OCI-LY1 (cell line): Measurements from ENCODE around the gene HDGFL2.

Experiments
- H2AFZ ChIP-seq: fragments of 200-600 bp; sonication (generic), shearing (Covaris generic); 2 replicates; pipeline ENCODE4 v1.6.0; 2014; ENCODE audit warnings: antibody characterized with exemption, mild to moderate bottlenecking, low read length
- H3F3A ChIP-seq: fragments of 200-600 bp; sonication (generic), shearing (Covaris generic); 2 replicates; pipeline ENCODE4 v1.6.0; 2014; ENCODE audit warnings: mild to moderate bottlenecking, antibody characterized with exemption, low read length, moderate library complexity; ENCODE audit not compliant: insufficient read depth
- H3K27ac ChIP-seq: fragments of 200-600 bp; sonication (generic); 2 replicates; pipeline ENCODE4 v1.5.1; 2014; ENCODE audit warnings: low read length, mixed run types, mild to moderate bottlenecking, low read depth; ENCODE audit not compliant: poor library complexity, severe bottlenecking
- H3K27me3 ChIP-seq: fragments of 200-600 bp; sonication (generic); 2 replicates; pipeline ENCODE4 v1.6.0; 2014; ENCODE audit warnings: antibody characterized with exemption, mild to moderate bottlenecking, low read length, moderate library complexity; ENCODE audit not compliant: insufficient read depth
- H3K36me3 ChIP-seq: fragments of 200-600 bp; sonication (generic); 2 replicates; pipeline ENCODE4 v1.6.1; 2014; ENCODE audit warnings: mild to moderate bottlenecking, antibody characterized with exemption, low read length, moderate library complexity, mixed read lengths; ENCODE audit not compliant: insufficient read depth
- H3K4me1 ChIP-seq: fragments of 200-600 bp; sonication (generic); 2 replicates; pipeline ENCODE4 v1.5.1; 2014; ENCODE audit warnings: mild to moderate bottlenecking, low read length, moderate library complexity; ENCODE audit not compliant: insufficient read depth, severe bottlenecking
- H3K4me2 ChIP-seq: fragments of 200-600 bp; sonication (generic), shearing (Covaris generic); 2 replicates; pipeline ENCODE4 v1.6.1; 2014; ENCODE audit warnings: low read length
- H3K4me3 ChIP-seq: fragments of 200-600 bp; sonication (generic); 2 replicates; pipeline ENCODE4 v1.5.1; 2014; ENCODE audit warnings: low read length, low read depth, mild to moderate bottlenecking, mixed read lengths; ENCODE audit not compliant: poor library complexity, severe bottlenecking
- H3K79me2 ChIP-seq: fragments of 200-600 bp; shearing (Covaris generic); 2 replicates; pipeline ENCODE4 v1.6.1; 2016; ENCODE audit warnings: mixed run types, low read length, mixed read lengths; ENCODE audit not compliant: insufficient read depth
- H3K9ac ChIP-seq: fragments of 200-600 bp; sonication (generic), shearing (Covaris generic); 2 replicates; pipeline ENCODE4 v1.6.1; 2014; ENCODE audit warnings: mild to moderate bottlenecking, low read length, mixed read lengths
- H3K9me2 ChIP-seq: fragments of 200-600 bp; sonication (generic), shearing (Covaris generic); 2 replicates; pipeline ENCODE4 v1.6.1; 2014; ENCODE audit warnings: low read depth, mild to moderate bottlenecking, low read length, mixed read lengths
- H3K9me3 ChIP-seq: fragments of 200-600 bp; shearing (Covaris generic); 2 replicates; pipeline ENCODE4 v1.6.1; 2014; ENCODE audit warnings: low read length, mixed read lengths
- H4K20me1 ChIP-seq: fragments of 200-600 bp; sonication (generic), shearing (Covaris generic); 2 replicates; pipeline ENCODE4 v1.6.0; 2016; ENCODE audit warnings: mild to moderate bottlenecking, low read length; ENCODE audit not compliant: insufficient read depth
- CTCF ChIP-seq: fragments of 200-600 bp; sonication (generic), shearing (Covaris generic); IDR thresholded peaks from 2 replicates; pipeline ENCODE4 v1.5.1; 2017; ENCODE audit warnings: mild to moderate bottlenecking, antibody characterized with exemption, low read length, moderate library complexity, mixed read lengths
- EZH2 ChIP-seq: fragments of 200-600 bp; sonication (generic), shearing (Covaris generic); IDR thresholded peaks from 2 replicates; pipeline ENCODE4 v1.8.0; 2017; ENCODE audit warnings: borderline replicate concordance, mixed run types, mild to moderate bottlenecking, antibody characterized with exemption, low read length, moderate library complexity, mixed read lengths

Gene HDGFL2

GRCh38 chr19:4493104-4493928, 21.2 kb downstream of the HDGFL2 start:
- no peak overlapping the region for H3K4me3 ChIP-seq
- peaks cover 72% of the 10 kb centered on the region for H3K36me3 ChIP-seq
- no peaks in the 10 kb centered on the region for H4K20me1 ChIP-seq
- no peak overlapping the region for H3K27ac ChIP-seq
- H3K79me2 ChIP-seq: no peaks in the 10 kb centered on the region
- H3K9me2 ChIP-seq: no peaks in the 10 kb centered on the region
- no peak overlapping the region for H3K4me2 ChIP-seq
- TF ChIP-seq EZH2: no peak
- no peak for TF ChIP-seq CTCF
- no peaks in the 10 kb centered on the region for H3F3A ChIP-seq
- no peaks in the 10 kb centered on the region for H3K9me3 ChIP-seq
- H3K4me1 ChIP-seq: no peaks in the 10 kb centered on the region
- H3K9ac ChIP-seq: no peak overlapping the region
- no peak overlapping the region for H2AFZ ChIP-seq
- no peaks in the 10 kb centered on the region for H3K27me3 ChIP-seq

GRCh38 chr19:4493929-4494690, 22.0 kb downstream of the HDGFL2 start:
- Histone ChIP-seq H3K4me1 (no peaks in the 10 kb centered on the region), H3K79me2 (no peaks in the 10 kb centered on the region), H3K4me2 (no peak overlapping the region), H3K9me3 (no peaks in the 10 kb centered on the region), H3F3A (no peaks in the 10 kb centered on the region), H4K20me1 (no peaks in the 10 kb centered on the region), H3K9ac (no peak overlapping the region), H3K4me3 (no peak overlapping the region), H3K27me3 (no peaks in the 10 kb centered on the region), H3K36me3 (peaks cover 73% of the 10 kb centered on the region), H3K9me2 (no peaks in the 10 kb centered on the region), H3K27ac (no peak overlapping the region), H2AFZ (no peak overlapping the region)
- TF ChIP-seq EZH2 (no peak), CTCF (no peak)

GRCh38 chr19:4494691-4495064, 22.6 kb downstream of the HDGFL2 start:
- H4K20me1 ChIP-seq: no peaks in the 10 kb centered on the region
- TF ChIP-seq EZH2: no peak
- no peak for TF ChIP-seq CTCF

More at GRCh38 chr19:4494691-4495064, 22.6 kb downstream of the HDGFL2 start:
- H3K9ac ChIP-seq: no peak overlapping the region
- H3K27me3 ChIP-seq: no peaks in the 10 kb centered on the region
- no peak overlapping the region for H3K4me2 ChIP-seq
- H3K9me3 ChIP-seq: no peaks in the 10 kb centered on the region
- H3K79me2 ChIP-seq: no peaks in the 10 kb centered on the region
- no peaks in the 10 kb centered on the region for H3K4me1 ChIP-seq
- no peak overlapping the region for H3K27ac ChIP-seq
- no peak overlapping the region for H2AFZ ChIP-seq
- H3F3A ChIP-seq: no peaks in the 10 kb centered on the region
- H3K9me2 ChIP-seq: no peaks in the 10 kb centered on the region
- H3K36me3 ChIP-seq: peaks cover 70% of the 10 kb centered on the region
- no peak overlapping the region for H3K4me3 ChIP-seq
